ENCODE data around the gene ARSD.
A peak's percentile ranks its signal among the peaks of the same experiment; 100 is the strongest.
"Not testable (repeated sequence)": the region's sequence is repeated elsewhere in the genome, so short reads cannot be mapped to it uniquely, and the experiment has no call there.

The ARSD gene

DNA sequence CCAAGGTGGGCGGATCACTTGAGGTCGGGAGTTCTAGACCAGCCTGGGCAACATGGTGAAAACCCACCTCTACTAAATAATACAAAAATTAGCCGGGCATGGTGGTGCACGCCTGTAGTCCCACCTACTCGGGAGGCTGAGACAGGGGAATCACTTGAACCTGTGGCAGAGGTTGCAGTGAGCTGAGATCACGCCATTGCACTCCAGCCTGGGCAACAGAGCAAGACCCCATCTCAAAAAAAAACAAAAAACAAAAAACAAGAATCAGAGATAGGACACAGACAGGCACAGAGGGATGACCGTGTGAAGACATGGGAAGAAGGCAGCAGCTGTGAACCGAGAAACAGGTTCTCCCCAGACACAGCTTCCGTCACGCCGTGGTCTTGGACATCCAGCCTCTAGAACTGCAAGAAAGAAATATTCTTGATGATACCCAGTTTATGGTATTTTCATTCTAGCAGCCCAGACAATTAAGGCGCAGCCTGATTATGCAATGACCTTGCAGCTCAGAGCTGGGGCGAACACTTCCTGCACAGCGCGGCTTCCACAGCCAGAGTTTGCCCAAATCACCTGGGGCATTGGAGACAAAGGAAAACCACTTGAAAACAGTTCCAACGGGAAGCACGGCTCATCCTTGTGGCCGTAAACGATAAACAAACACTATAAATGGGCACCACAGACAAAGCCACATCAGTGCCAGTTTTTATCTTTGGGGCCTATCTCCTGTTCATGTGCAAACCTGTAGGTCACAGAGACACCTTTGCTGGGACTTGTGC lies 4.2 kb upstream of the ARSD start:
- no peak for DNase-seq (ENCODE audit: low spot score)

DNA sequence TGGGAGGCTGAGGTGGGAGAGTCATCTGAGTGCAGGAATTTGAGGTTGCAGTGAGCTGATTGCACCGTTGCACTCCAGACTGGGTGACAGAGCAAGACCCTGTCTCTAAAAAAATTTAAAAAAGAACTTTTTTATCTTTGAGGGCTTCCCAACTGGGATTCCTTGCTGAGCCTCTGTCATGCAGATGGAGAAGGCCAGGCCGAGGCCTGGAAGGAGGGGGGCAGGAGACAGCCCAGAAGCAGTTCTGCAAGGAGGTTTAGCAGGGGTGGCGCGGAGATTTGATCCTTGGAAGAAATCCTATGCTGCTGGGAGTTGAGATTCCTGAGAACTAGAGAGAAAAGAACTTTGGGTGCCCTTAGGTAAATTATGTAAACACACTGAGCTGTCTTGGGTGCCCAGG lies 2.5 kb upstream of the ARSD start:
- DNase-seq (ENCODE audit: low spot score), result no peak

DNA sequence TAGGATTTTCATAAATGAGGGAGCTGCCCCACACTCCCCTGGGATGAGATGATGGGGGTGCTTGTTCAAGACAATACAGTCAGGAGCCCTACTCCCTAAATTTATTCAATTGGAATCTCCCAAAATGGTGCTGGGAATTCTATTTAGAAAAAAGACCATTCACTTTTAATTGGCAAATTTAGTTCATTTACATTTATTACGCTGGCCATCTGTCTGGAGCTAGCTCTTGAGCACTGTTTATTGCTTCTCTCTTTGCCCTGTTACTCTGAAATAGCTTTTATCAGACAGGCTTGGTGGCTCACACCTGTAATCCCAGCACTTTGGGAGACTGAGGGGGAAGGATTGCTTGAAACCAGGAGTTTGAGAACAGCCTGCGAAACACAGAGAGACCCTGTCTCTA lies 2.0 kb upstream of the ARSD start:
- DNase-seq (ENCODE audit: low spot score), result no peak

DNA sequence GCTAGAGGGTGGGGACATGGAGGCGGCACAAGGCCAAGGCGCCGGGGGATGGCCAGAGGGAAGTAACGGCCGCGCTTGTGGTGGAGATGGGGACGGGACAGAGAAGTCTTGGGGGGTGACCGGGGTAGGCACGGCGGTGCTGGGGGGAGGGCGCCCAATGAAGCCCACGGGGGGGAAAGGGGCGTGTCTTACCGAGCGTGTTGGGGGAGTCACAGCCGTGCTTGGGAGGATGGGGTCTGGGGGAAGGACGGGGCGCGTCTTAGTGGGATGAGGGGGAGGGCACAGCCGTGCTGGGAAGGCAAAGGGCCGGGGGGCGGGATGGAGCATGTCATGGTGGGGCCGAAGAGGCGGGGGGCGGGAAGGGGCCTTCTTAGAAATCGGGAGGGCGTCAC lies 952 bp downstream of the ARSD start:
- no peak for DNase-seq (ENCODE audit: low spot score)

DNA sequence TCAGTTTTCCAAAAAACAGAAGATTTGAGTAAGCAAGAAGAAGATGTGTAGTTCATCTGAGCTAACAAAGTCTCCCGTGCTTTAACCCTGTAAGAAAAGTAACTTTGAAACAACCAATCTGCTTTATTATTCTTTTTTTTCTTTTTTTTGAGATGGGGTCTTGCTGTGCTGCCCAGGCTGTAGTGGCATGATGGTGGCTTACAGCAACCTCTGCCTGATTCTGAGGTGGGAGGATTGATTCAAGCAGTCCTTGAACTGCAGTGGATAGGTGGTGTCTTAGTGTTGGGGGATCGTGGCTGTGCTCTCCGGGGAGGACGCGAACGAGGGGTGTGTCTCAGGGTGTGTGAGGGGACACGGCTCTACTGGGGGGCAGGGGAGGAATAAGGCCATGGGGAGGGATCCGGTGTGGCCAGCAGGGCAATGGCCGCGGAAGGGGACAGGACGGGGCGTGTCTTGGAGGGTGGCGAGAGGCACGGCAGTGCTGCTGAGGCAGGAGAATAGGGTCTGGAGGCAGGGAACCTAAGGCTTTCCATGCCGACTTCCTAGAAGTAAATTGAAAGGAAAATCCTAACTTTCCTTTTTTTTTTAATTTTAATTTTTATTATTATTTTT lies 2.4 kb downstream of the ARSD start:
- no peak for DNase-seq (ENCODE audit: low spot score)

DNA sequence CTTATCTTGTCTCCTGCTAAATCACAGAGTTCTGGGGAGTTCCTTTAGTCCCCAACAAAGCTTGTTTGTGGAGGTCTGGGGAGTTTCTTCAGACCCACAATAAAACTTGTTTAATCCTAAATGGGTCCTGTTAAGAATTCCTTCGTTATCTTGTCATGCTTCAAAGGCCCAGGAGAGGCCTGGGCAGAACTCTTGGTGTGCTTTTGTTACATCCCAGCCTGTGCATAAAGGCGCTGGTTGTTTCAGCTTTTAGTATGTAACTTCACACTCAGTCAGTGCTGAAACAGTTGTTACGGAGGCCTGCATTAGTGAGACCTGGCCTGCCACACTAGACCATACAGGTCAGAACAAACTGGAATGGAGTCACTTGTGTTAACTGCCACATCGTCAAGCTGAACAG lies 2.9 kb downstream of the ARSD start:
- not testable (repeated sequence) for DNase-seq (ENCODE audit: low spot score)

DNA sequence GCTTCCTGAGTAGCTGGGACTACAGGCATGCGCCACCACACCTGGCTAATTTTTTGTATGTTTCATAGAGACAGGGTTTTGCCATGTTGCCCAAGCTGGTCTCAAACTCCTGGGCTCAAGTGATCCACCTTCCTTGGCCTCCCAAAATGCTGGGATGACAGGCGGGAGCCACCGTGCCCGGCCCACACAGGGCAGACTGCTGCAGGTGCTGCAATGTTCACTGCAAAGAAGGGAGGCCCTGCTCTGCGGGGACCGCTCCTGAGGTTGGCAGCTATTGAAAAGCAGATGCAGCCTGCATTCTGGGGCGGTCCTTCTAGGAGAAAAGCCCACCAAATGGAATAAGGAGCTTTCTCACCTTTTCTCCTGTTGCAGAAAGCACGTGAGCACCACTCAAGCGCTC lies 5.0 kb downstream of the ARSD start:
- DNase-seq (ENCODE audit: low spot score), result no peak

DNA sequence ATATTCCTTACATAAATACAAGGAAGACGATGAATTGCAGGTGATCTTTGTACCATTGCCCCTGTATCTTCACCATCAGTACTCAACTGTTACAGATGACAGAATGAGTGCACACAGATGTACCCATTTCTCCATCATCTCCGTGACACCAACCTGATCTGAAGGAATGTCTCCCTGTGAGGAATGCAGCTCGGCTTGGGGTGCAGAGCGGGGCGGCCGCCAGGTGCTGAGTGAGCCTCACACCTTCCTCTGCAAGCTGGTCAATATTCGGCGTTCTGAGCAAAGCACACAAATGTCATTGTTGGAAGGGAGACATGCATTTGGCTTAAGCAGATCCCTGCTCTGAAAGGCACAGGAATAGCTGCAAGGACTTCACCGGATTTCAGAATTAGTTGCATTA lies 7.4 kb downstream of the ARSD start:
- no peak for DNase-seq (ENCODE audit: low spot score)

DNA sequence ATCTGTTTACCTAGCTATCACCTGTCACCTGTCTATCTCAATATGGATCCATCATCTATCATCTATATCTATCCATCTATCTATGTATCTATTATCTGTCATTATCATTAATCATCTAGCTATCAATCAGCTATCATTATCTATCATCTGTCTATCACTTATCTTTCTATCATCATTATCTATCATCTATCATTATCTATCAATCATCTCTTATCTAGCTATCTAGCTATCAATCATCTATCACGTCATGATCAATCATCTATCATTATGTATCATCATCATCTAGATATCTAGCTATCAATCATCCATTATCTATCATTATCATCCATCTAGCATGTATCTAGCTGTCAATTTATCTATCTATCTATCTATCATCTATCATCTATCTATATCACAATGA lies 7.9 kb downstream of the ARSD start:
- no peak for DNase-seq (ENCODE audit: low spot score)

DNA sequence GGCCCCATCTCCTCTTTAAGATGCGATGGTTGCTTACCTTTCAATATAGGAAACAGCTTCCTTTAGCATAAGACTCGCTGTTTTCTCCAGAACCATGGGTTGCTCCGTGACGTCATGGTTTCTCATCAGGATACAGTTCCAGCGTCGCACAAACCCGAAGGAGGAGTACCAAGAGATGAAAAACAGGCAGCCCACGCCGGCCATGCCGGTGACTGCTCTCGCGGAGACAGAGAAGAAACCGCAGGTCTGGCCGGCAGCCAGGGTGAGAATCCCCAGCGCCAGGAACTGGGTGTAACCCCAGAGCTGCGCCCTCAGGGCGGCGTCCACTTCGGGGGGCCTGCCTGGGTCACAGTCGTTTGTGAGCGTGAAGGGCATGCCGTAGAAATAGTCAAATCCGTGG lies 11.4 kb downstream of the ARSD start:
- no peak for DNase-seq (ENCODE audit: low spot score)

DNA sequence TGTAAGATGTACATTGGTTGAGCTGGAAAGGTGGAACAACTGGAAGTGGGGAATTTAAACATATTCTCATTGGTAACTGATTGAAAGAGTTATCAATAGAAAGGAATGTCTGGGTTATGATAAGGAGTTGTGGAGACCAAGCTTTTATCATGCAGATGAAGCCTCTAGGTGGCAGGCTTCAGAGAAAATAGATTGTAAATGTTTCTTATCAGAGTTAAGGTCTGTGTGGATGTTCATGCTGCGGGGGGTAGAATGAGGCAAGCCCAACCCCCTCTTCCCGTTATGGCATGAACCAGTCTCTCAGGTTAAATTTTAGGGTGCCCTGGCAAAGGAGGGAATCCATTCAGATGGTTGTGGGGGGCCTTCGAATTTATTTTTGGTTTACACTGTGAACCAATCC lies 16.0 kb downstream of the ARSD start:
- DNase-seq (ENCODE audit: low spot score), result no peak

DNA sequence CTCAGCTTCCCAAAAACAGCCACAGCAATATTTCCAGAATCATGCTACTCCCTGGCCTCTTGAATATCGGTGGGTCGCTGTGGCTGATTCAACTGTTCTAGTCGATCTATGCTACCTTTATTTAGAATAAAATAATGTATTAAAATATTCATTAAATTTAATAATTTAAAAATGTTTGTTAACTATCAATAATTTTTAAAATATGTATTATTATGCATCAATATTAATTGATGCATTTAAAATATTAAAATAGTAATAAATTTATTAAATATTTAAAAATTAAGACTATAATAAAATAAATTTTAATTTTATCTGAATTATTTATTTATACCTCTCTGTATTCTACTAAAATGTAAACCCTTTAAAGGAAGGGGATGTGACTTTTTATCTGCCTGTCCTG lies 19.0 kb downstream of the ARSD start:
- no peak for DNase-seq (ENCODE audit: low spot score)

DNA sequence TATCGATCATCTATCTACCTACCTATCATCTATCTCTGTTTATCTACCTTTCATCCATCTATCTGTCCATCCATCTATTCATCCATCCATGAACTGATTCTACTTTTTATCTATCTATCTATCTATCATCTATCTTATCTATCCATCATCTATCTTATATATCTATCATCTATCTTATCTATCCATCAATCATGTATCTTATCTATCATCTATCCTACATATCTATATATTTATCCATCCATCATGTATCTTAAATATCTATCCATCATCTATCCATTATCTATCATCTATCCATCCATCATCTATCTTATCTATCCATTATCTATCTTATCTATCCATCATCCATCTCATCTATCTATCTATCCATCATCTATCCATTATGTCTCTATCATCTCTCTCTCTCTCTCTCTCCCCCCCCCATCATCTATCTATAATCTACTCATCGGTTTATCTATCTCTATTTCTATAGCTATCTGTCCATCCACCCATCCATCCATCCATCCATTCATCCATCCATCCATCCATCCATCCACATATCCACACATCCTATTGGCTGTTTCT lies 20.9 kb downstream of the ARSD start:
- DNase-seq (ENCODE audit: low spot score), result no peak

DNA sequence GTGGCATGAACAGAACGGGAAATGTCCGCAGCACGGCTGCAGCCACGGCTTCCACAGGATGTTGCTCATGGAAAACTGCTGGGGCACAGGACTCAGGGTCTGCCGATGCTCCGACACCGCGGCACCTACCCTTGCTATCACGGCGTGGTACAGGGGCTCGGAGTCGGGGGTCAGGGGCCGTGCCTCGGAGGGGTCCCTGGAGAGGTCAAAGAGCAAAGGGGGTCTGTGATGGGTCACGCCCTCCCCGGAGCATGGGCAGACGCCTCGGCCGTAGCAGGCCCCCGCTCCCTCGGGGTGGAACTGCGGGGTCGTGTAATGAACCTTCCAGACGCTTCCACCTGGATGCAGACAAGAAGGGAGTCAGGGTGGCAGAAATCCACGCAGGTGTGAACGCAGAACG lies 21.8 kb downstream of the ARSD start:
- no peak for DNase-seq (ENCODE audit: low spot score)

DNA sequence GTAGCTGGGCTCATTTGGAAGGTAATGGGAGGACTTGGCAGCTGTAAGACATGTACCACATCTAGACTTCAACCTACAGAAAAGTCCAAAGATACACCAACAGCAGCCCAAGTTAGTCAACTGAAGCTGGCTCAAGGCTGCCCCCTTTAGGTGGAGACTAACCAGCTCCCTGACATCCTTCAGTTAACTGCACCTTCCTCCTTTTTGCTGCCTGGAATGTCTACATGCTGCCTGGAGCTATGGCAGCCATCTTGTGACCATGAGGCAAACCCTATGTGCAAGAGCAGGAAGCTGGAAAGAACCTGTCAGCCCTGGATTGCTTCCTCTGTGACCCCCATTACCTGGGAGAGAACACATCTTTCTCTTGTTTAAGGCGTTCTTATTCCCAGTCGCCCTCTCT lies 25.8 kb downstream of the ARSD start:
- DNase-seq (ENCODE audit: low spot score), result no peak

DNA sequence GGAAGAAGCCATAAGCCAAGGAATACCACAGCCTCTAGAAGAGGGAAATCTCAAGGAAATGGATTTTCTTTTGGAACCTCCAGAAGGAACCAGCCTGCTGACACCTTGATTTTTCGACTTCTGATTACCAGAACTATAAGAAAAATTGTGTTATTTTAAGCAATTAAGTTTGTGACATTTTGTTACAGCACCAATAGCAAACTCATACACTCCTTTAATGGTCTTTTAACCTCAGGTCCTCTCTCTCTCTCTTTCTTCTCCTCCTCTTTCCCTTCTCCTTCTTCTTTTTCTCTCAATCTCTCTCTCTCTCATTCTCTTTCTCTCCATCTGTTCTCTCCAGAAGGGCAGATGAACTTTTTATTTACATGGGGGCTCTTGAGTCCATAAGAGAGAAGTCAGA lies 26.3 kb downstream of the ARSD start:
- no peak for DNase-seq (ENCODE audit: low spot score)

DNA sequence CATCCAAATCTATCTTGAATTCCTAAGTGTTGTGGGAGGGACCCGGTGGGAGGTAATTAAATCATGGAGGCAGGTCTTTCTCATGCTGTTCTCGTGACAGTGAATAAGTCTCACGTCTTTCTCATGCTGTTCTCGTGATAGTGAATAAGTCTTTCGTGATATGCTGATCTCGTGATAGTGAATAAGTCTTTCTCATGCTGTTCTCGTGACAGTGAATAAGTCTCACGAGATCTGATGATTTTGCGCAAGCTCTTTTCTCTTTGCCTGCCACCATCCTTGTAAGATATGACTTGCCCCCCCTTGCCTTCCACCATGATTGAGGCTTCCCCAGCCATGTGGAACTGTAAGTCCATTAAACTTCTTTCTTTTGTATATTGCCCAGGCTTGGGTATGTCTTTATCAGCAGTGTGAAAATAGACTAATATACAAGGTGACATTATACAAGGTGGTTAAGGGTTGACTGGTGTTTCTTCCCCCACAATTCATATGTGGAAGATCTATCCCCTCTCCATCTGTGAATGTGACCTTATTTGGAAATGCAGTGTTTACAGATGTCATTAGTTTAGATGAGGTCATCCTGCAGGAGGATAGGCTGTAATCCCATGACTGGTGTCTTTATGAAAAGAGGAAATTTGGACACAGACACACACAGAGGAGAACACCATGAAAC lies 27.6 kb downstream of the ARSD start:
- DNase-seq (ENCODE audit: low spot score), result no peak

DNA sequence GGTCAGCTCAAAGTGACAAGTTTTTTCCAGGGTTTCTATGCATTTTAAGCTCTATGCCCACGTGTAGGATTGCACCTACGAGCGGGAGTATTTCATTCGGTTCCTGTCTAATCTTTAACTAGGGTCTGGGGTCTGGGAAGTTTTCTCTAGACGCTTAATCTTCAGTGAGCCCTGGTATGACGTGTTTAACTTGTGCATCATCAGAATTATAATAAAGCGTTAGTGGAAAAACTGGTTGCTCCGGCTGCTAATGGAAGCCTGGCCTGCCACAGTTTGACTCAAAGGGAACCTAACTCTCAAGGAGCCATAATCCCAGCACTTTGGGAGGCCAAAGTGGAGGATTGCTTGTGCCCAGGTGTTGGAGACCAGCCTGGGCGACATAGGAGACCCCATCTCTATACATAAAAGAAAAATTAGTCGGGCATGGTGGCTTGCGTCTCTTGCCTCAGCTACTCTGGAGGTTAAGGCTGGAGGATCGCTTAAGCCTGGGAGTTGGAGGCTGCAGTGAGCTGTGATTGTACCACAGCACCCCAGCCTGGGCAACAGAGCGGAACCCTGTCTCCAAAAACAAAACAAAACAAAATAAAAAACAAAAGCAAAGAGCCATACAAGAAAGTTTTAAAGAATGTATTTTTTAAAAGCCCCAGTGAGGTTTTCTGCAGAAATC lies 30.2 kb downstream of the ARSD start:
- no peak for DNase-seq (ENCODE audit: low spot score)

DNA sequence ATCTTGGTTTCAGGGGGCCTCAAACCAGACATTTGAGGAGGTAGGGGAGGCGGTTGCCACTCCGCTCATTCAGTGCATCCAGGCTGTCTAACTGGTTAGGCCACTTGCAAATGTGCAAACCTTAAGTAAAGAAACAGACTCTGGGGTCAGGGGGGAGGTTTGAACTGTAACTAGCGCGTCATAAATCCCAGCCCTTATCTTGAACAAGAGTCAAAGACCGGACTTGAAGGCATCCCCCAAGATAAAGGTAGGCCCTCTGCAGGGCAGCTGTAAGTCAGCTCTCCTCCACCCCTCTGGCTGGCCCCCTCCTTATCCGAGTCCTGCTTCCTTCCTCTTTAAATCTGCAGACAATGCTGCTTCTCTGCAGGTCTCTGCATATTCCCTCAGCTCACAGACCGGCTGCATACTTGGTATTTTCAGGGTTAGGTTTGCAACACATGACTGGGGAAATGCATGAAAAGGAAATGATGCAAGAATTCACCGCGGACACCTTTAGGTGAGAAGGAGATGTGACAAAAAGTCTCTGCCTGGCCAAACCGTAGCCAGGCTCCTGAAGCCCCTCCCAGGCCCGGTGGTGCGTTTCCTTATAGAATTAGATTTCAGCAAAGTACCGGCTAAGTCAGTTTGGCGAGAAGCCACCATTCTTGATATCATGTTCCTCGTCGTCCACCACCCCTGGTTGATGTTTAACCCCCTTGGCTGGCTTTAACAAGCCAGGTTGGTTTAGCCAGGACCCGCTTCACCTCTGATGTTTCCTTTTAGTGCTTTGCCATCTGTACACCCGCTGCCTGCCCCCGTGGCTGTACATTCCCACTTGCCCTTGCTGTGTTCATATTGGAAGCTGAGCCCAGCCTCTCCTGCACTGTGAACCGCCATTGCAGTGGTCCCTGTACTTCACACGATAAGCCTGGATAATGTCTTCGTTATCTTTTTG lies 31.2 kb downstream of the ARSD start:
- DNase-seq (ENCODE audit: low spot score), result peak; percentile 40

DNA sequence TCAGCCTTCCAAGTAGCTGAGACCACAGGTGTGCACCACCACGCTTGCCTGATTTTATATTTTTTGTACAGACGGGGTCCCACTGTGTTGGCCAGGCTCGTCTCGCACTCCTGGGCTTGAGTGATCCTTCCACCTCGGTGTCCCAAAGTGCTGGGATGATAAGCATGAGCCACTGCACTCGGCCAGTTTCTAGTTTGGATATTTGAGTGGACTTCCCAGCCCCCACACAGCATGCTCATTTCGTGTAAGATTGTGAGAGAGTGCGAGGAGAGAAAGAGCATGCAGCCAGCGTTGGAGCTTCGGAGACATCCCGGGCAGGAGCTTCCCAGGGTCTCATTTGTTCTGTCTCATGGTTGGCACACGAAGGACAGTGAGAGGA lies 31.8 kb downstream of the ARSD start:
- no peak for DNase-seq (ENCODE audit: low spot score)

DNA sequence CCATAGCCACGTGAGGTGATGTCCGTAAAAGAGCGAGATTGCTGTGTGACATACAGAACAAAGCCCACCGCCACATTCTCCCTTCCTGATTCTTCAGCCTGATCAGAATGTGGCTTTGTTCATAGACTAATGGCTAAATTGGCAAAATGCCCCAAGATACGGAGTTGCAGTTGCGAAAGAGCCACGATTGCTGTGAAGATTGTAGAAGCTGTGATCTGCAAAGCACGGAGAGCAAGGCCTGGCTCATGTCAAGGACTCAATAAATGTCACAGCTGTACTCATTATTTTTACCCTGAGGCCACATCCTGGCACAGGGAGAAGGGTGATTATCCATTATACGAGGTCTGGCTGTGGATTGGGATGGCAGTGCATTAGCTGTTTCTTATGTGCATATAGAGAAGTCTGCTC lies 34.2 kb downstream of the ARSD start:
- DNase-seq (ENCODE audit: low spot score), result no peak

DNA sequence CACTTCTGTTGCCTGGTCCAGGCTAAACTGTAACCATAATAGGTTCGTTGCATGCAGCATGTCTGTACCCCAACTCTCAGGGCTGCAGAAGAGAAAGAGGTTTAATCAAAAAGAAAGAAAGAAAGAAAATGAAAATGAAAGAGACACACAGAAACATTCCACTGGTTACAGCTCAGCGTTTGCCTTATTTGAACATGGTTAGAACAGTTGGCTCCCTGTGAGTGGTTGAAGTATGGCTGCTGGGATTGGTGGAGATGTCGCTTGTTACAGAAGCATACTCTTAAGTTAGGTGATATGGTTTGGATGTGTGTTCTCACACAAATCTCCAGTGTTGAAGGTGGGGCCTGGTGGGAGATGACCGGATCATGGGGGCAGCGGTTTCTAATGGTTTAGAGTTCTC lies 36.3 kb downstream of the ARSD start:
- no peak for DNase-seq (ENCODE audit: low spot score)
